Endothelial cell of umbilical vein (primary cell): ENCODE data around the gene HTRA2. TPM values are rescaled to one million over a fixed set of nuclear protein-coding genes. Genes with fewer than 3 reads are reported as not detected.

Experiments
- BruUV-seq: library from RNA; stranded (reverse); fragments of 400-500 nt; replicated peaks from 2 replicates; lab custom pipeline; 2021; lab: Mats Ljungman, UMichigan
- CTCF ChIA-PET: fragments of 300-600, 350-600 bp; sonication (Branson Sonifier 250); formaldehyde crosslinking; loops from one replicate; lab custom pipeline; 2021; ENCODE audit warnings: antibody characterized with exemption, inconsistent platforms; lab: Charles Lee
- POLR2A ChIA-PET: fragments of 300-600, 350-600 bp; sonication (Branson Sonifier 250); formaldehyde crosslinking; loops from one replicate; lab custom pipeline; 2021; ENCODE audit warnings: antibody characterized with exemption, inconsistent platforms; lab: Charles Lee
- DNase-seq: peaks from one replicate; pipeline ENCODE4 v3.0.0-alpha.2; 2011; ENCODE audit warnings: low read depth, low spot score
- FAIRE-seq: peaks from 2 replicates; lab custom pipeline; 2011; peaks lifted over from hg19 to GRCh38; lab: Jason Lieb, UNC
- H2AFZ ChIP-seq: 2 replicates; pipeline ENCODE4 v1.6.0; 2012; ENCODE audit warnings: low read depth, low read length, control low read depth, inconsistent platforms
- H3K27ac ChIP-seq: 2 replicates; pipeline ENCODE4 v1.5.1; 2011; ENCODE audit warnings: low read depth, mild to moderate bottlenecking, control low read depth, low read length, moderate library complexity; ENCODE audit not compliant: insufficient read depth
- H3K27me3 ChIP-seq, 2 experiments: 2 replicates each; pipeline versions ENCODE4 v1.6.0 to v1.6.1; 2011; ENCODE audit warnings: low read length in 2 of 2, mixed read lengths in 1 of 2; ENCODE audit not compliant: control insufficient read depth in 2 of 2, insufficient read depth in 2 of 2
- H3K36me3 ChIP-seq, 2 experiments: 2 replicates in 1 of 2; 3 replicates in 1 of 2; pipeline ENCODE4 v1.5.1; 2011; ENCODE audit warnings: low read length in 2 of 2, mild to moderate bottlenecking in 1 of 2, moderate library complexity in 1 of 2; ENCODE audit not compliant: control insufficient read depth in 2 of 2, insufficient read depth in 2 of 2; ENCODE audit errors: extremely low read depth in 1 of 2
- H3K4me1 ChIP-seq: 3 replicates; pipeline ENCODE4 v1.5.1; 2011; ENCODE audit warnings: mild to moderate bottlenecking, low read length; ENCODE audit not compliant: control insufficient read depth, insufficient read depth; ENCODE audit errors: extremely low read depth
- H3K4me2 ChIP-seq: 2 replicates; pipeline ENCODE4 v1.6.1; 2011; ENCODE audit warnings: low read length, control low read depth, mixed read lengths; ENCODE audit not compliant: insufficient read depth
- H3K4me3 ChIP-seq, 3 experiments: fragments of 200-600 bp in 1 of 3; sonication (generic), shearing (Covaris generic) in 1 of 3; replicated peaks in 1 of 3; 2 replicates each; pipeline ENCODE4 v1.5.1; 2011 to 2016; ENCODE audit warnings: control low read depth in 3 of 3, low read length in 3 of 3, mild to moderate bottlenecking in 2 of 3, inconsistent platforms in 1 of 3, low read depth in 1 of 3, moderate library complexity in 1 of 3; ENCODE audit not compliant: insufficient read depth in 1 of 3
- H3K79me2 ChIP-seq: 2 replicates; pipeline ENCODE4 v1.6.0; 2012; ENCODE audit warnings: low read length, inconsistent platforms; ENCODE audit not compliant: control insufficient read depth, insufficient read depth
- H3K9ac ChIP-seq: replicated peaks from 2 replicates; pipeline ENCODE3; 2011; ENCODE audit warnings: low read length, control low read depth; ENCODE audit not compliant: insufficient read depth; ENCODE audit errors: extremely low read depth
- H3K9me1 ChIP-seq: replicated peaks from 3 replicates; pipeline ENCODE4 v1.6.0; 2011; ENCODE audit warnings: mild to moderate bottlenecking, low read length; ENCODE audit not compliant: control insufficient read depth, insufficient read depth; ENCODE audit errors: extremely low read depth
- H3K9me3 ChIP-seq: replicated peaks from 2 replicates; pipeline ENCODE4 v1.5.1; 2012; ENCODE audit warnings: low read length, inconsistent platforms; ENCODE audit not compliant: control insufficient read depth, insufficient read depth
- H4K20me1 ChIP-seq: replicated peaks from 2 replicates; pipeline ENCODE3; 2011; ENCODE audit warnings: mild to moderate bottlenecking, low read length; ENCODE audit not compliant: control insufficient read depth, insufficient read depth; ENCODE audit errors: extremely low read depth
- CTCF ChIP-seq, 2 donors: IDR thresholded peaks; 1 replicate in 1 of 2; 2 replicates in 1 of 2; pipeline ENCODE4 v1.5.1; 2011; ENCODE audit warnings: low read length in 2 of 2, mild to moderate bottlenecking in 2 of 2, moderate library complexity in 2 of 2, control low read depth in 1 of 2, inconsistent platforms in 1 of 2, low read depth in 1 of 2; ENCODE audit not compliant: insufficient read depth in 1 of 2; ENCODE audit errors: extremely low read depth in 1 of 2
- EZH2 ChIP-seq: IDR thresholded peaks from 2 replicates; pipeline ENCODE4 v1.6.1; 2012; ENCODE audit warnings: borderline replicate concordance, low read depth, mild to moderate bottlenecking, moderate library complexity, low read length, inconsistent platforms; ENCODE audit not compliant: severe bottlenecking
- FOS ChIP-seq: IDR thresholded peaks from 2 replicates; pipeline ENCODE4 v1.6.1; 2011; ENCODE audit warnings: mild to moderate bottlenecking, low read length, moderate library complexity, borderline replicate concordance; ENCODE audit not compliant: insufficient read depth
- JUN ChIP-seq: IDR thresholded peaks from 2 replicates; pipeline ENCODE4 v1.6.1; 2011; ENCODE audit warnings: borderline replicate concordance, low read depth; ENCODE audit not compliant: insufficient read length, insufficient read depth
- MAX ChIP-seq: IDR thresholded peaks from 2 replicates; pipeline ENCODE4 v1.6.1; 2011; ENCODE audit not compliant: insufficient read depth, insufficient read length
- MYC ChIP-seq: IDR thresholded peaks from one replicate; pipeline ENCODE4 v1.6.1; 2011; ENCODE audit warnings: mild to moderate bottlenecking, low read depth, low read length
- POLR2A ChIP-seq: IDR thresholded peaks from 2 replicates; pipeline ENCODE4 v1.6.1; 2012; ENCODE audit warnings: low read depth, mild to moderate bottlenecking, control low read depth, low read length
- POLR2AphosphoS5 ChIP-seq: IDR thresholded peaks from 2 replicates; pipeline ENCODE4 v1.6.1; 2012; ENCODE audit warnings: low read depth, mild to moderate bottlenecking, control low read depth, low read length, moderate library complexity; ENCODE audit not compliant: insufficient read depth
- dilution Hi-C: fragments of 300-500 bp; cut with MboI; formaldehyde crosslinking; loops from one replicate; pipeline ENCODE4 v1.15.0; 2019; ENCODE audit warnings: low sequenced_read_pairs; ENCODE audit not compliant: extremely low pct_ligation_motif_present
- intact Hi-C: fragments of 100-400 bp; cut with micrococcal nuclease; formaldehyde crosslinking; loops from one replicate; pipeline ENCODE4 v1.10.0; 2022
- polyA plus RNA-seq, 4 experiments: library from polyadenylated mRNA; depleted of rRNA in 3 of 4; stranded (reverse) in 3 of 4; unstranded in 1 of 4; fragments of >200 nt; gene quantifications; 2 replicates each; pipeline versions ENCODE4 v1.2.1 to v1.2.3, GENCODE V29; 2011 to 2012; ENCODE audit warnings: missing spikeins in 1 of 4
- total RNA-seq: library from RNA; stranded (reverse); gene quantifications from 2 replicates; pipeline ENCODE4 v1.2.3, GENCODE V29; 2021

The HTRA2 gene
- total and polyA plus RNA-seq, 2 donors (not counting 3 experiments of a cell fraction or from before 2014, with no cell fraction given): 34.3 to 54.1 TPM

DNA sequence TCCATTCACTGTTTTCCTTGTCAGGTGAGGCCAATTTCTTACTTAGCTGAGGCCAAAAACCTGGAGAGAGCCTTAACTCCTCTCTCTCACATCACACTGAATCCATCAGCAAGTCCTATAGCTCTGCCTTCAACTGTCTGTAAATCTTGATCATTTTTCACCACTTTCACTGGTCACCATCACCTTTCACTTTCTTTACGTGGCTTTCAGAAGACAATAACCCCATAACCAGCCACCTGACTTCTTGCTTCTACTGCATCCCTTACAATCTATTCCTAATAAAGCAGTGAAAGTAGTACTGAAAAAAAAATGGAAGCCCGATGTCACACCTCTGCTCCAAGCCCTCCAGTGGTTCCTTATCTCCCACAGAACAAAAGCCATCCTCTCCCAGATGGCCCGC is 16.3 kb downstream of the HTRA2 start:
- DNase-seq (no peak), FAIRE-seq (no peak)
- POLR2A ChIA-PET: no interaction called here
- Histone ChIP-seq H3K9me3 (no peaks in the 10 kb centered on the region), H3K4me3 (no peak overlapping the region), H3K79me2 (no peaks in the 10 kb centered on the region), H3K4me2 (no peak overlapping the region), H3K9ac (no peak overlapping the region), H2AFZ (no peak overlapping the region), H3K27me3 (peaks cover 15 to 26% of the 10 kb centered on the region in 2 experiments), H4K20me1 (no peaks in the 10 kb centered on the region), H3K36me3 (no peaks in the 10 kb centered on the region), H3K4me1 (peaks cover 14% of the 10 kb centered on the region), H3K9me1 (no peaks in the 10 kb centered on the region), H3K27ac (no peak overlapping the region)
- intact Hi-C loops (no loop called here), dilution Hi-C loops (no loop called here)
- no TSS peak for BruUV-seq
- TF ChIP-seq JUN: no peak
- TF ChIP-seq POLR2A: no peak
- no peak for TF ChIP-seq POLR2AphosphoS5
- CTCF ChIA-PET: interaction anchor here (3.3 kb wide), 1 partner anchor 13 kb away, joined by 15 read pairs; no protein-coding TSS in a partner anchor

DNA sequence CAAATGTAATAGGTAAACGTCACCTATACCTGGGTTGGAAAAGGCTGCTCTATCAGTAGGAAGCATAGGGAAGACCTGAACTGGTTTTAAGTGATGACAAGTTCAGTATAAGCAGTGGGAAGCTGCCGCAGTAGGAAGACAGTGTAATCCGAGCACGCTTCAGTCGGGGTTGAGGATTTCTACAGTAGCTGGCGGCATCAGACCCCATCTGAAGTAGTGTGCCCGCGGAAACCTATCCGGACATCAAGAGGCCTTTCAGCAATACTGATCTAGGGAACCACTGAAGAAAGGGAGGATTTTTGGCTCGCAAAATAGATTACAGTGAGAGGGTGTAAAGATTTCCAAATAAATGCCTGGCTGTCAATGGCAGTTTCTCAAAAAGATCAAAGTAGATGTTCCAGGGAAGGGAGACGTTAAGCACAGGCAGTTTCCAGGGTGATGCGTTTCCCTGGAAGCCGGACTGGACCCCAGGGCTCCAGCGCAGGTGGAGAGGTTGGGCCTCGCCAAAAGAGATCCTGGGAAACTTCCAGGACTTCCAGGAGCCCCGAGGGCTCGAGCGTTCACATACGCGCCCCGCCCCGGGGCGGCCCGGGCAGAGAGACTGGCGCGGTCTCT is 18.7 kb downstream of the HTRA2 start:
- POLR2A ChIA-PET: no interaction called here
- no peaks in the 10 kb centered on the region for H3K79me2 ChIP-seq
- H3K4me3 ChIP-seq: peak overlapping the region; percentile 42 to 84 (median 66)
- peaks cover 14% of the 10 kb centered on the region for H3K4me1 ChIP-seq
- peak overlapping the region; percentile 55 for H3K9ac ChIP-seq
- dilution Hi-C loops (no loop called here), intact Hi-C loops (loop anchor here (1.0 kb wide), 1 partner anchor 19 kb away; the partner anchor contains the start of genes AUP1 and HTRA2)
- no TSS peak for BruUV-seq
- H3K9me1 ChIP-seq: no peaks in the 10 kb centered on the region
- DNase-seq (no peak), FAIRE-seq (no peak)
- H3K27me3 ChIP-seq: peaks cover 12 to 24% of the 10 kb centered on the region in 2 experiments
- peak overlapping the region; percentile 82 for H3K4me2 ChIP-seq
- no peaks in the 10 kb centered on the region for H3K9me3 ChIP-seq
- no peak for TF ChIP-seq JUN
- no peak for TF ChIP-seq POLR2AphosphoS5
- peak; percentile 53 for TF ChIP-seq EZH2
- no peak for TF ChIP-seq MYC
- no peak for TF ChIP-seq CTCF (IDR thresholded peaks at IDR 0.05; ENCODE audit: extremely low read depth in 1 of 2, insufficient read depth in 1 of 2, low read depth in 1 of 2, low read length in 2 of 2)
- TF ChIP-seq POLR2A: no peak
- TF ChIP-seq FOS: no peak
- no peak for TF ChIP-seq MAX
- no peaks in the 10 kb centered on the region for H4K20me1 ChIP-seq
- no peak overlapping the region for H3K27ac ChIP-seq
- CTCF ChIA-PET: interaction anchor here (0.9 kb wide), 1 partner anchor 16 kb away, joined by 3 read pairs; no protein-coding TSS in a partner anchor
- H2AFZ ChIP-seq: peak overlapping the region; percentile 94
- H3K36me3 ChIP-seq: no peaks in the 10 kb centered on the region
